Prostate gland (tissue), 2 donors: ENCODE measurements around the gene STK16. TPM values are rescaled to one million over a fixed set of nuclear protein-coding genes. Genes with fewer than 3 reads are reported as not detected.

Experiments
- DNase-seq: peaks from one replicate; pipeline ENCODE4 v3.0.0-alpha.2; 2019; ENCODE audit warnings: low spot score
- H3K27ac ChIP-seq, 2 donors: fragments of 200-600 bp; sonication (generic); 2 replicates each; pipeline ENCODE4 v1.5.1; 2017 to 2019
- H3K27me3 ChIP-seq: fragments of 200-600 bp; sonication (generic); replicated peaks from 2 replicates; pipeline ENCODE4 v1.5.1; 2019; ENCODE audit not compliant: insufficient read depth
- H3K36me3 ChIP-seq, 2 donors: fragments of 200-600 bp; sonication (generic); 1 replicate in 1 of 2; 2 replicates in 1 of 2; pipeline versions ENCODE4 v1.5.1 to v1.8.1; 2017 to 2019
- H3K4me1 ChIP-seq: fragments of 200-600 bp; sonication (generic); replicated peaks from 2 replicates; pipeline ENCODE4 v1.5.1; 2019
- H3K4me3 ChIP-seq, 2 donors: fragments of 200-600 bp; sonication (generic); 2 replicates each; pipeline ENCODE4 v1.5.1; 2017 to 2019
- H3K9me3 ChIP-seq: fragments of 200-600 bp; sonication (generic); 2 replicates; pipeline ENCODE4 v1.5.1; 2017
- CTCF ChIP-seq, 4 experiments: fragments of 200-600 bp in 2 of 4; fragments of 450-650 bp in 2 of 4; sonication (generic) in 2 of 4; IDR thresholded peaks; 1 replicate in 3 of 4; 2 replicates in 1 of 4; pipeline ENCODE4 v1.5.1; 2016 to 2019; ENCODE audit warnings: antibody characterized with exemption in 4 of 4, mild to moderate bottlenecking in 2 of 4, moderate library complexity in 2 of 4
- POLR2A ChIP-seq: fragments of 450-650 bp; IDR thresholded peaks from one replicate; pipeline ENCODE4 v1.6.1; 2016; ENCODE audit warnings: antibody characterized with exemption, mild to moderate bottlenecking
- POLR2AphosphoS5 ChIP-seq: sonication (generic); formaldehyde crosslinking; IDR thresholded peaks from one replicate; pipeline ENCODE4 v1.6.1; 2017; ENCODE audit warnings: antibody characterized with exemption
- WGBS: methylation state at CpG from one replicate; pipeline ENCODE4 v1.1.5; 2018; 5-methylcytosine and 5-hydroxymethylcytosine counted together
- intact Hi-C: fragments of 100-400 bp; cut with DNase I; formaldehyde crosslinking; loops from one replicate; pipeline ENCODE4 v1.14.2; 2022
- total RNA-seq, 2 donors: library from RNA; depleted of rRNA; stranded (reverse); fragments of >200 nt; gene quantifications; one replicate each; pipeline ENCODE4 v1.1.0, GENCODE V29; 2016

Gene STK16
- total RNA-seq, 2 donors from 2014 or later: 20.5 to 26.1 TPM

- no peak for TF ChIP-seq POLR2AphosphoS5
- Histone ChIP-seq H3K4me1 (peaks cover 11% of the 10 kb centered on the region), H3K9me3 (no peaks in the 10 kb centered on the region), H3K36me3 (peaks cover 6 to 14% of the 10 kb centered on the region in 2 donors), H3K27me3 (no peaks in the 10 kb centered on the region), H3K27ac (no peak overlapping the region), H3K4me3 (no peak overlapping the region)
- DNase-seq: no peak
- 92% methylated on average over 24 of the region's 24 CpGs for WGBS
- intact Hi-C loops: loop anchor here (10.0 kb wide), 1 partner anchor 84 kb away; no protein-coding TSS in a partner anchor
Measured at GRCh38 chr2:219210196-219210885, 34.9 kb upstream of the STK16 start.

- DNase-seq: no peak
- 89% methylated on average over 9 of the region's 9 CpGs for WGBS
- no peak overlapping the region for H3K4me3 ChIP-seq
- no peak overlapping the region for H3K27ac ChIP-seq
- intact Hi-C loops: loop anchor here (10.0 kb wide), 1 partner anchor 84 kb away; no protein-coding TSS in a partner anchor
- H3K27me3 ChIP-seq: no peaks in the 10 kb centered on the region
- no peak for TF ChIP-seq POLR2AphosphoS5
- no peak for TF ChIP-seq POLR2A
- no peak for TF ChIP-seq CTCF (IDR thresholded peaks at IDR 0.05)
- H3K4me1 ChIP-seq: peaks cover 11% of the 10 kb centered on the region
- H3K9me3 ChIP-seq: no peaks in the 10 kb centered on the region
- peaks cover 6 to 14% of the 10 kb centered on the region in 2 donors for H3K36me3 ChIP-seq
Measured at GRCh38 chr2:219210886-219211362, 34.4 kb upstream of the STK16 start.

- no peak for TF ChIP-seq POLR2A
- no peak for TF ChIP-seq POLR2AphosphoS5
- TF ChIP-seq CTCF (IDR thresholded peaks at IDR 0.05): no peak
- Histone ChIP-seq H3K27ac (no peak overlapping the region), H3K27me3 (no peaks in the 10 kb centered on the region), H3K4me3 (no peak overlapping the region), H3K4me1 (peaks cover 11% of the 10 kb centered on the region), H3K36me3 (peaks cover 6 to 14% of the 10 kb centered on the region in 2 donors), H3K9me3 (no peaks in the 10 kb centered on the region)
- 81% methylated on average over 8 of the region's 8 CpGs for WGBS
- DNase-seq: no peak
- intact Hi-C loops: loop anchor here (10.0 kb wide), 1 partner anchor 82 kb away; no protein-coding TSS in a partner anchor
Measured at GRCh38 chr2:219213026-219213415, 32.3 kb upstream of the STK16 start.

DNA sequence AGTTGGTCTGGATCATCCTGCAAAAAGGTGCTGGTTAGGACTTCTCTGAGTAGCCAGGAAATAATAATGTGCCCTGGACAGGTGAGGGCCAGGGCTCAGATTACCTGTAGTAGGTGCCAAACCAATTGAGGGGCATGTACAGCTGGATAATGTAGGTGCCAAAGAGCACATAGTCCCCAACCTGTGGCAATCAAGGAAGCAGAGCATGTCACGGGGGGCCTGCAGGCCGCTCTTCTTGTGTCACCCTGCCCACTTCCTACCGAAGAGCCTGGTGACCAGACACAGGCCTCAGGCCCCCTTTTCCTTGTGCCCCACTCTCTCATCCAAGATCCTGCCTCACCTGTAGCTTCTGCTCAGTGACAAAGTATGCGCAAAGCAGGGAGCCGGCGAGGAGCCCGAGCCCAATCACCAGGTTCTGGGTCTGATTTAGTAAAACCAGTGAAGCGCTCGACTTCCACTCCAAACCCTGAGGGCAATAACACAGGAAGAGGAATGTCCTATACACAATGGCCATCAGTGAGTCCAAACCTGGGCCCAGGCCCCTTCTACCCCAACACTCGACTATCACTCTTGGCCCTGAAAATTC is 31.7 kb upstream of the STK16 start:
- peaks cover 6 to 14% of the 10 kb centered on the region in 2 donors for H3K36me3 ChIP-seq
- TF ChIP-seq POLR2AphosphoS5 (no peak), POLR2A (no peak), CTCF (IDR thresholded peaks at IDR 0.05) (no peak)
- peaks cover 14% of the 10 kb centered on the region for H3K4me1 ChIP-seq
- no peak overlapping the region for H3K4me3 ChIP-seq
- no peaks in the 10 kb centered on the region for H3K27me3 ChIP-seq
- WGBS: 91% methylated on average over 10 of the region's 10 CpGs
- no peaks in the 10 kb centered on the region for H3K9me3 ChIP-seq
- intact Hi-C loops: loop anchor here (10.0 kb wide), 1 partner anchor 81 kb away; no protein-coding TSS in a partner anchor
- no peak overlapping the region for H3K27ac ChIP-seq
- DNase-seq: no peak

- Histone ChIP-seq H3K4me1 (peaks cover 15% of the 10 kb centered on the region), H3K4me3 (no peak overlapping the region), H3K9me3 (no peaks in the 10 kb centered on the region), H3K27ac (no peak overlapping the region), H3K27me3 (no peaks in the 10 kb centered on the region), H3K36me3 (peaks cover 6 to 14% of the 10 kb centered on the region in 2 donors)
- no peak for TF ChIP-seq CTCF (IDR thresholded peaks at IDR 0.05)
- no peak for TF ChIP-seq POLR2A
- no peak for TF ChIP-seq POLR2AphosphoS5
- intact Hi-C loops: loop anchor here (10.0 kb wide), 1 partner anchor 81 kb away; no protein-coding TSS in a partner anchor
- 94% methylated on average over 15 of the region's 15 CpGs for WGBS
- DNase-seq: no peak
Measured at GRCh38 chr2:219214141-219214540, 31.1 kb upstream of the STK16 start.
